Esophagus muscularis mucosa (tissue), 4 donors: Measurements from ENCODE around the gene SLC39A13.

ENCODE experiments used
- EP300 ChIP-seq: sonication (generic); formaldehyde crosslinking; IDR thresholded peaks from one replicate; pipeline ENCODE4 v1.6.1; 2017; ENCODE audit warnings: antibody characterized with exemption
- POLR2A ChIP-seq: fragments of 450-650 bp; IDR thresholded peaks from one replicate; pipeline ENCODE4 v1.6.1; 2017; ENCODE audit warnings: antibody characterized with exemption, moderate library complexity, mild to moderate bottlenecking, low read depth
- TF ChIP-seq, protein P1 (sequence below), 3 experiments: fragments of 200-600 bp in 2 of 3; fragments of 450-650 bp in 1 of 3; sonication (generic) in 2 of 3; IDR thresholded peaks; one replicate each; pipeline ENCODE4 v1.5.1; 2017 to 2019; ENCODE audit warnings: antibody characterized with exemption in 3 of 3, mild to moderate bottlenecking in 2 of 3, moderate library complexity in 1 of 3

DNA sequence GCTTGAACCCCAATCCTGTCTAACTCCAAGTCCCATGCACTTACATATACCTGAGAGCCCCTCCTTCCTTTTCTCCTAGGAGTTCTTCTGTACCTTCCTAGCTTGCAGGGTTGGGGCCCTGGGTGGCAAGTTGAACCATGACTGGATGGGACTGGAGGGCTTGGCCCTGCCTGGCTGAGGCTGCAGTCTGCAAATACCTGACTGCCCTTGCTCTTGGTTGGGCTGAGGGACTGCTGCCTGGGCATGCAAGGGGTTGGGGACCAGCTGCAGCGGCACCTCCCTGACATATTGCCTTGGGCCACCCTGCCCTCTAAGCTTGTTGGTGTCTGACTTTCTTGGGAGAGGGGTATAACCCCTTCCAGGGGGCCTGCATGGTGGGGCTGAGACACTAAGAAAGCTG lies 9.8 kb upstream of the SLC39A13 start:
- TF ChIP-seq, protein P1, sequence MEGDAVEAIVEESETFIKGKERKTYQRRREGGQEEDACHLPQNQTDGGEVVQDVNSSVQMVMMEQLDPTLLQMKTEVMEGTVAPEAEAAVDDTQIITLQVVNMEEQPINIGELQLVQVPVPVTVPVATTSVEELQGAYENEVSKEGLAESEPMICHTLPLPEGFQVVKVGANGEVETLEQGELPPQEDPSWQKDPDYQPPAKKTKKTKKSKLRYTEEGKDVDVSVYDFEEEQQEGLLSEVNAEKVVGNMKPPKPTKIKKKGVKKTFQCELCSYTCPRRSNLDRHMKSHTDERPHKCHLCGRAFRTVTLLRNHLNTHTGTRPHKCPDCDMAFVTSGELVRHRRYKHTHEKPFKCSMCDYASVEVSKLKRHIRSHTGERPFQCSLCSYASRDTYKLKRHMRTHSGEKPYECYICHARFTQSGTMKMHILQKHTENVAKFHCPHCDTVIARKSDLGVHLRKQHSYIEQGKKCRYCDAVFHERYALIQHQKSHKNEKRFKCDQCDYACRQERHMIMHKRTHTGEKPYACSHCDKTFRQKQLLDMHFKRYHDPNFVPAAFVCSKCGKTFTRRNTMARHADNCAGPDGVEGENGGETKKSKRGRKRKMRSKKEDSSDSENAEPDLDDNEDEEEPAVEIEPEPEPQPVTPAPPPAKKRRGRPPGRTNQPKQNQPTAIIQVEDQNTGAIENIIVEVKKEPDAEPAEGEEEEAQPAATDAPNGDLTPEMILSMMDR (IDR thresholded peaks at IDR 0.05), result no peak
- TF ChIP-seq POLR2A (no peak), EP300 (no peak)
